Stimulated activated CD8-positive, alpha-beta memory T cell treated with anti-CD3 and anti-CD28 coated beads, Interleukin-7, amount 100 ng/mL, for 24 hours (primary cell): Measurements from ENCODE around the gene COL18A1.

Experiments
- DNase-seq: peaks from one replicate; pipeline ENCODE4 v3.0.0-alpha.2; 2020; ENCODE audit warnings: low read depth

Gene COL18A1

GRCh38 chr21:45468971-45469272 is 64.0 kb downstream of the COL18A1 start:
- no peak for DNase-seq

GRCh38 chr21:45469273-45470086 is 64.5 kb downstream of the COL18A1 start:
- DNase-seq: no peak

- no peak for DNase-seq
Observed at GRCh38 chr21:45470087-45470515, 65.1 kb downstream of the COL18A1 start.

- no peak for DNase-seq
Observed at GRCh38 chr21:45470773-45471524, 66.0 kb downstream of the COL18A1 start.

- no peak for DNase-seq
Observed at GRCh38 chr21:45471525-45472221, 66.7 kb downstream of the COL18A1 start.

- no peak for DNase-seq
Observed at GRCh38 chr21:45472445-45473365, 67.7 kb downstream of the COL18A1 start.

GRCh38 chr21:45473496-45474322 is 68.7 kb downstream of the COL18A1 start:
- DNase-seq: no peak

- DNase-seq: no peak
Observed at GRCh38 chr21:45474323-45474950, 69.5 kb downstream of the COL18A1 start.

GRCh38 chr21:45475004-45475685 is 70.2 kb downstream of the COL18A1 start:
- DNase-seq: no peak

- no peak for DNase-seq
Observed at GRCh38 chr21:45475797-45476570, 71.0 kb downstream of the COL18A1 start.

GRCh38 chr21:45476582-45476981 is 71.6 kb downstream of the COL18A1 start:
- DNase-seq: no peak

- no peak for DNase-seq
Observed at GRCh38 chr21:45477176-45478114, 72.5 kb downstream of the COL18A1 start.

- DNase-seq: peak; percentile 56
Observed at GRCh38 chr21:45478115-45478801, 73.3 kb downstream of the COL18A1 start.

- DNase-seq: no peak
Observed at GRCh38 chr21:45478816-45479669, 74.1 kb downstream of the COL18A1 start.

GRCh38 chr21:45479691-45480675 is 75.0 kb downstream of the COL18A1 start:
- no peak for DNase-seq
